Keratinocyte (primary cell): ENCODE data around the gene TNIP1. TPM values are rescaled to one million over a fixed set of nuclear protein-coding genes. Genes with fewer than 3 reads are reported as not detected.

Experiments used
- DNase-seq: peaks from one replicate; pipeline ENCODE4 v3.0.0-alpha.2; 2011; ENCODE audit warnings: low read depth, missing footprints, low spot score
- FAIRE-seq: peaks from 2 replicates; lab custom pipeline; 2011; peaks lifted over from hg19 to GRCh38; lab: Jason Lieb, UNC
- H2AFZ ChIP-seq: 2 replicates; pipeline ENCODE4 v1.6.0; 2012; ENCODE audit warnings: low read length, control low read depth, inconsistent platforms; ENCODE audit not compliant: control insufficient read depth
- H3K27ac ChIP-seq: 2 replicates; pipeline ENCODE4 v1.5.1; 2011; ENCODE audit warnings: low read length; ENCODE audit not compliant: control insufficient read depth, insufficient read depth
- H3K27me3 ChIP-seq: 3 replicates; pipeline ENCODE4 v1.6.0; 2011; ENCODE audit warnings: low read length; ENCODE audit not compliant: control insufficient read depth, insufficient read depth; ENCODE audit errors: extremely low read depth
- H3K36me3 ChIP-seq, 2 experiments: 2 replicates in 1 of 2; 3 replicates in 1 of 2; pipeline ENCODE4 v1.5.1; 2011; ENCODE audit warnings: low read length in 2 of 2, mild to moderate bottlenecking in 1 of 2; ENCODE audit not compliant: control insufficient read depth in 2 of 2, insufficient read depth in 2 of 2; ENCODE audit errors: extremely low read depth in 1 of 2
- H3K4me1 ChIP-seq: 3 replicates; pipeline ENCODE4 v1.5.1; 2011; ENCODE audit warnings: low read length; ENCODE audit not compliant: control insufficient read depth, insufficient read depth; ENCODE audit errors: extremely low read depth
- H3K4me2 ChIP-seq: 3 replicates; pipeline ENCODE4 v1.6.0; 2011; ENCODE audit warnings: low read depth, low read length; ENCODE audit not compliant: control insufficient read depth, insufficient read depth; ENCODE audit errors: extremely low read depth
- H3K4me3 ChIP-seq, 3 experiments: fragments of 200-600 bp in 1 of 3; sonication (generic) in 1 of 3; 2 replicates in 2 of 3; 3 replicates in 1 of 3; pipeline ENCODE4 v1.5.1; 2011 to 2016; ENCODE audit warnings: low read length in 3 of 3, mild to moderate bottlenecking in 3 of 3, control low read depth in 2 of 3, inconsistent platforms in 1 of 3, low read depth in 1 of 3, mixed read lengths in 1 of 3, mixed run types in 1 of 3, moderate library complexity in 1 of 3; ENCODE audit not compliant: control insufficient read depth in 2 of 3, insufficient read depth in 2 of 3; ENCODE audit errors: extremely low read depth in 1 of 3
- H3K79me2 ChIP-seq: 2 replicates; pipeline ENCODE4 v1.6.0; 2012; ENCODE audit warnings: low read length; ENCODE audit not compliant: control insufficient read depth, insufficient read depth
- H3K9ac ChIP-seq: 3 replicates; pipeline ENCODE4 v1.6.0; 2011; ENCODE audit warnings: low read length; ENCODE audit not compliant: control insufficient read depth, insufficient read depth; ENCODE audit errors: extremely low read depth
- H3K9me1 ChIP-seq: 3 replicates; pipeline ENCODE4 v1.6.0; 2011; ENCODE audit warnings: low read length; ENCODE audit not compliant: control insufficient read depth, insufficient read depth; ENCODE audit errors: extremely low read depth
- H3K9me3 ChIP-seq: 2 replicates; pipeline ENCODE4 v1.5.1; 2012; ENCODE audit warnings: low read depth, low read length; ENCODE audit not compliant: control insufficient read depth
- H4K20me1 ChIP-seq: 3 replicates; pipeline ENCODE4 v1.6.0; 2011; ENCODE audit warnings: low read length; ENCODE audit not compliant: control insufficient read depth, insufficient read depth; ENCODE audit errors: extremely low read depth
- EZH2 ChIP-seq: IDR thresholded peaks from one replicate; pipeline ENCODE4 v1.6.1; 2012; ENCODE audit warnings: inconsistent platforms, mild to moderate bottlenecking, low read length, moderate library complexity
- dilution Hi-C: fragments of 300-500 bp; cut with MboI; formaldehyde crosslinking; loops from one replicate; pipeline ENCODE4 v1.7.0; 2020; ENCODE audit warnings: low sequenced_read_pairs; ENCODE audit not compliant: extremely low pct_ligation_motif_present
- polyA plus RNA-seq, 5 experiments: library from polyadenylated mRNA; depleted of rRNA in 3 of 5; stranded (reverse) in 3 of 5; stranded (forward) in 1 of 5; unstranded in 1 of 5; fragments of >200 nt; gene quantifications; 1 replicate in 1 of 5; 2 replicates in 3 of 5; 3 replicates in 1 of 5; pipeline versions ENCODE4 v1.2.1 to v1.2.3, GENCODE V29; 2011 to 2012; ENCODE audit warnings: missing spikeins in 2 of 5, low read depth in 1 of 5, low replicate concordance in 1 of 5
- TF ChIP-seq, protein P1 (sequence below), 3 experiments: IDR thresholded peaks in 1 of 3; conservative IDR thresholded peaks in 1 of 3; optimal IDR thresholded peaks in 1 of 3; 2 replicates in 2 of 3; 3 replicates in 1 of 3; pipeline versions ENCODE3 to v1.5.1; 2011; ENCODE audit warnings: low read length in 3 of 3, mild to moderate bottlenecking in 3 of 3, moderate library complexity in 2 of 3, control low read depth in 1 of 3, inconsistent platforms in 1 of 3; ENCODE audit not compliant: insufficient read depth in 2 of 3; ENCODE audit errors: extremely low read depth in 1 of 3

TNIP1 gene
- polyA plus RNA-seq, 1 donor (not counting 4 experiments of a cell fraction or from before 2014, with no cell fraction given): 47.9 TPM

DNA sequence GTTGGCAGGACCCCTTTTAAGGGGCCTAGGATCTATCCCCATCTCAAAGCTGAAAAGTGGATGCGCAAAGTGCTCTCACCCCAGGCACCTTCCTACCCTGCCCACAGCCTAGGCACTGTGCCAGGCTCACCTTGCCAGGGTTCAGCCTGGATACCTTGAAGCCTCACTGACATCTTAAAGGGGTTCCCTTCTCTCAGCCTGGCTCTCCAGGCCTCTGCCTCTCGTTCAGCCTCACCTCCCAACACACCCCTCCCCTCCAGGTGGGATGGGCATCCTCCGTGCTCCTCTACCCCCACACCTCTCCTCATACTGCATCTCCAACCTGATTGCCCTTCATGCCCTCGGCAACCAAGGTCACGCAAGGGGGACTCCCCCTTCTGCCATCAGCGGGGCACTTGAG lies 25.5 kb downstream of the TNIP1 start:
- Histone ChIP-seq H3K4me3 (no peak overlapping the region), H2AFZ (no peak overlapping the region), H3K27me3 (no peaks in the 10 kb centered on the region), H3K9me1 (no peaks in the 10 kb centered on the region), H3K4me2 (no peak overlapping the region), H3K27ac (no peak overlapping the region), H3K79me2 (peaks cover 2% of the 10 kb centered on the region), H3K9me3 (no peaks in the 10 kb centered on the region), H4K20me1 (no peaks in the 10 kb centered on the region), H3K36me3 (peaks cover 52 to 80% of the 10 kb centered on the region in 2 experiments), H3K9ac (no peak overlapping the region), H3K4me1 (no peaks in the 10 kb centered on the region)
- no peak for TF ChIP-seq EZH2
- TF ChIP-seq, protein P1, sequence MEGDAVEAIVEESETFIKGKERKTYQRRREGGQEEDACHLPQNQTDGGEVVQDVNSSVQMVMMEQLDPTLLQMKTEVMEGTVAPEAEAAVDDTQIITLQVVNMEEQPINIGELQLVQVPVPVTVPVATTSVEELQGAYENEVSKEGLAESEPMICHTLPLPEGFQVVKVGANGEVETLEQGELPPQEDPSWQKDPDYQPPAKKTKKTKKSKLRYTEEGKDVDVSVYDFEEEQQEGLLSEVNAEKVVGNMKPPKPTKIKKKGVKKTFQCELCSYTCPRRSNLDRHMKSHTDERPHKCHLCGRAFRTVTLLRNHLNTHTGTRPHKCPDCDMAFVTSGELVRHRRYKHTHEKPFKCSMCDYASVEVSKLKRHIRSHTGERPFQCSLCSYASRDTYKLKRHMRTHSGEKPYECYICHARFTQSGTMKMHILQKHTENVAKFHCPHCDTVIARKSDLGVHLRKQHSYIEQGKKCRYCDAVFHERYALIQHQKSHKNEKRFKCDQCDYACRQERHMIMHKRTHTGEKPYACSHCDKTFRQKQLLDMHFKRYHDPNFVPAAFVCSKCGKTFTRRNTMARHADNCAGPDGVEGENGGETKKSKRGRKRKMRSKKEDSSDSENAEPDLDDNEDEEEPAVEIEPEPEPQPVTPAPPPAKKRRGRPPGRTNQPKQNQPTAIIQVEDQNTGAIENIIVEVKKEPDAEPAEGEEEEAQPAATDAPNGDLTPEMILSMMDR (optimal IDR thresholded peaks at IDR 0.05 in 1 of 3, IDR thresholded peaks at IDR 0.05 in 1 of 3, conservative IDR thresholded peaks at IDR 0.05 in 1 of 3; ENCODE audit: extremely low read depth in 1 of 3, insufficient read depth in 2 of 3, low read length in 3 of 3): no peak
- DNase-seq (no peak), FAIRE-seq (no peak)
- dilution Hi-C loops: no loop called here

DNA sequence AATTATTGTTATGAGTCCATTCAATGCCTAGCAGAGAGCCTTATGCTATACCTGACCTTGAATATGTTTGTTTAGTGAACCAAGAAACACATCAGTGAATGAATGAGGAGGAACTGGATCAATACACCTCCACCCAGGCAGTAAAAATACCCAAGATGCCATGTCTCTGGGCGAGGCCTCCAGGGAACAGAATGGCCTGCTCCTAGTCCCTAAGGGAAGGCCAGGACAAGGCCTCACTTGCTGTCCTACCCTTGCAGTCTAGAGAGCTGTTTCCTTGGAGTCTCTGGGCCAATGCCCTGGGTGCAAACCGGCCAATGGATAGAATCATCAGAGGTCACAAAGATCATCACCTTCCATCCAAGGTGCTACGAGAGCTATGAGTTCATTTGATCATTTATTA lies 26.1 kb downstream of the TNIP1 start:
- no peak for FAIRE-seq
- dilution Hi-C loops: no loop called here
- H3K9me3 ChIP-seq: no peaks in the 10 kb centered on the region

More for the DNA sequence above, 26.1 kb downstream of the TNIP1 start:
- no peak overlapping the region for H3K4me3 ChIP-seq
- H4K20me1 ChIP-seq: no peaks in the 10 kb centered on the region
- no peak overlapping the region for H3K27ac ChIP-seq
- peaks cover 2% of the 10 kb centered on the region for H3K79me2 ChIP-seq
- H3K36me3 ChIP-seq: peaks cover 46 to 79% of the 10 kb centered on the region in 2 experiments
- no peak for DNase-seq
- no peak overlapping the region for H2AFZ ChIP-seq
- no peaks in the 10 kb centered on the region for H3K4me1 ChIP-seq
- TF ChIP-seq, protein P1 (optimal IDR thresholded peaks at IDR 0.05 in 1 of 3, IDR thresholded peaks at IDR 0.05 in 1 of 3, conservative IDR thresholded peaks at IDR 0.05 in 1 of 3; ENCODE audit: extremely low read depth in 1 of 3, insufficient read depth in 2 of 3, low read length in 3 of 3): no peak
- TF ChIP-seq EZH2: no peak
- H3K4me2 ChIP-seq: no peak overlapping the region
- no peaks in the 10 kb centered on the region for H3K27me3 ChIP-seq
- H3K9me1 ChIP-seq: no peaks in the 10 kb centered on the region
- no peak overlapping the region for H3K9ac ChIP-seq
